ENCODE results near the gene OPTN. TPM values are rescaled to one million over a fixed set of nuclear protein-coding genes. Genes with fewer than 3 reads are reported as not detected.
"Not testable (repeated sequence)": the region's sequence is repeated elsewhere in the genome, so short reads cannot be mapped to it uniquely, and the experiment has no call there.

Gene OPTN
- polyA plus RNA-seq, 3 donors: 37.5 to 38.3 (median 38.1) TPM

GRCh38 chr10:13117841-13118783, 18.1 kb downstream of the OPTN start:
- no peak for DNase-seq (ENCODE audit: low read depth in 3 of 3, low spot score in 2 of 3)

DNA sequence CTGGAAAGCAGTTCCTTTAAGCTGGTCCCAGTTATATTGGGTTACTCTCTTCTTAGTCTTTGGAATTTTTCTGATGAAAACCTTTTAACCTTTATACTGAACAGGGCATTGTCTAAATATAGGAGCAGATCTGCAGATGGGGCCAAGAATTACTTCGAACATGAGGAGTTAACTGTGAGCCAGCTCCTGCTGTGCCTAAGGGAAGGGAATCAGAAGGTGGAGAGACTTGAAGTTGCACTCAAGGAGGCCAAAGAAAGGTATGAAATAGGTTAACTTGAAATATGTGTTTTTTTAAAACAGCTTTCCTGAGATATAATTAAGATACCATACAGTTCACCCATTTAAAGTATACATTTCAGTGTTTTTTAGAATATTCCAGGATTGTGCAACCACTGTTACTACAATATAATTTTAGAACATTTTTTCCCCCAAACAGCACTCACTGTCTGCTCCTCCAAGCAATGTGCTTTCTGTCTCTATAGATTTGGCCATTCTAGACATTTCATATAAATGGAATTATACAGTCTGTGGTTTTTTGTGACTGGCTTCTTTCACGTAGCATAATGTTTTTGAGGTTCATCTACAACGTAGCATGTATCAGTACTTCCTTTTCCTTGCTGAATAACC, 18.9 kb downstream of the OPTN start:
- DNase-seq (ENCODE audit: low read depth in 3 of 3, low spot score in 2 of 3): no peak

- no peak for DNase-seq (ENCODE audit: low read depth in 3 of 3, low spot score in 2 of 3)
Observed at GRCh38 chr10:13120786-13121499, 21.0 kb downstream of the OPTN start.

GRCh38 chr10:13121500-13121854, 21.5 kb downstream of the OPTN start:
- DNase-seq (ENCODE audit: low read depth in 3 of 3, low spot score in 2 of 3): no peak

- DNase-seq (ENCODE audit: low read depth in 3 of 3, low spot score in 2 of 3): no peak
Observed at GRCh38 chr10:13136651-13137050, 36.7 kb downstream of the OPTN start.

- no peak for DNase-seq (ENCODE audit: low read depth in 3 of 3, low spot score in 2 of 3)
Observed at GRCh38 chr10:13139150-13139549, 39.2 kb downstream of the OPTN start.

DNA sequence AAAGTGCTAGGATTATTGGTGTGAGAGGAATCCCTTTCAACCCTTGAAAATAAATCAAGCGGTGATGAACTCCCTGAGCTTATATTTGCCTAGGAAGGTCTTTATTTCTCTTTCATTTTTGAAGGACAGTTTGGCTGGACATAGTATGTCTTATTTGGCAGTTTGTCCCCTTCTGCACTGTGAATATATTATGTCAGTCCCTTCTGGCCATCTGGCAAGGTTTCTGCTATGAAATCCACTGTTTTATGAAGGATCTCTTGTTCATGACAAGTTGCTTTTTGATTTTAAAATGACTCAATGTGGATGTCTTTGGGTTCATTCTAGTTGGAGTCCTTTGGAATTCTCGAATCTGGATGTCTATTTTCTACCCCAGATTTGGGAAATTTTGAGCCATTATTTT, 39.7 kb downstream of the OPTN start:
- DNase-seq (ENCODE audit: low read depth in 3 of 3, low spot score in 2 of 3): no peak

DNA sequence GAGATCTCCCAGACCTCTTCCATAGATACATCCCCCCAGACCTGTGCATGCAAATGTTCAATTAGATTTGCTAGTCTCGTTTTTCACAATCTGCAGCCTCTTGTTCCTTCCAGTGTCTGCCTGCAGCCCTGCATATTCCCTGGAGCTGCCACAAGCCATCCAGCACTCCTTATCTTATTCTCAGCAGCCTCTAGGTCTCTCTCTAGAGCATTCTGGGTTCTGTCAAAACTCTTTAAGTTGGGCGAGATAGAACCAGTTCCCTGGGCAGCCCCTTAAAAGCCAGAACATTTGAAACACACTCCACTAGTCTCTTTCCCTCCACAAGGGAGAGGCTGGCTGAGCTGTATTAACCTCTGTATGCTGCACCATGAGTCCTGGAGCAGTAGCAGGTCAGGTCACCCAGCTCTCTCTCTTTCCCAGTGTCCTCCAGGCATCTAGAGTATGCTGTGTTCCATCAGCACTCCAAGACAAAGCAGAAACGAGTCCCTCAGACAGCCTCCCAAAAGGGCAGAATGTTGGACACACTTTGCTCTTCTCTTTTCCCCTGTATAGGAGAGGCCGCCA, 40.7 kb downstream of the OPTN start:
- DNase-seq (ENCODE audit: low read depth in 3 of 3, low spot score in 2 of 3): no peak

DNA sequence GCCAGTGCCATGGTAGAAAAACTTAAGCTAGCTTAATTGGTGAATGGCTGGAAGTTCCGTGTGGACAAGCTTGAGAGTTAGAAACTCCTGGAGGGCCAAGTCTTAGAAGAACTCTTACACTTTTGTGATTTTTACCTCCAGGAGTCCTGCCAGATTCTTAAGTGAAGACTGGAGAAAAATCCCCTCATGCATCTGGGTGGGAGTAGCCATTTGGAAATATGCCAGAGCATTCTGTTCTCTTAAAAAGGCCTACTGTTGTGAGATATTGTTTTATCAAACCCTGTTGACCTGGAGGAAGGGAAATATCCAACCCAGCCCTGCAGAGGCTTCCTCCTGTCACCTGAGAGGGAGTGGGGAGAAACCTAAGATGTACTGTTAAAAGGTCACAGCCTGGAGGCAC, 43.8 kb downstream of the OPTN start:
- no peak for DNase-seq (ENCODE audit: low read depth in 3 of 3, low spot score in 2 of 3)

GRCh38 chr10:13144814-13145213, 44.9 kb downstream of the OPTN start:
- no peak for DNase-seq (ENCODE audit: low read depth in 3 of 3, low spot score in 2 of 3)

DNA sequence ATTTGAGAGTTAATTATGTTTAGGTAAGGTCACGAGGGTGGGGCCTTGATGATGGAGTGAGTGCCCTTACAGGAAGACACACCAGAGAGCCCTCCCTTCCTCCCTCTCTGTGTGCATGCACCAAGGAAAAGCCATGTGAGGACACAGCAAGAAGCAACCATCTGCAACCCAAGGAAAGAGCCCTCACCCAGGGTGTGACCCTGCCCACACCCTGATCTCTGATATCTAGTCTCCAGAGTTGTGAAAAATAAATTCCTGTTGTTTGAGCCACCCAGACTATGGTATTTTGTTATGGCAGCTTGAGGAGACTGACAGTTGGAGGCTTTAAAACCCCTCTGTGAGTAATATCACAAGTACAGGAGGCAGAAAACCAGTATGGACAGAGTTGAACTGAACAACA, 46.4 kb downstream of the OPTN start:
- DNase-seq (ENCODE audit: low read depth in 3 of 3, low spot score in 2 of 3): no peak

- no peak for DNase-seq (ENCODE audit: low read depth in 3 of 3, low spot score in 2 of 3)
Observed at GRCh38 chr10:13147161-13147560, 47.2 kb downstream of the OPTN start.

DNA sequence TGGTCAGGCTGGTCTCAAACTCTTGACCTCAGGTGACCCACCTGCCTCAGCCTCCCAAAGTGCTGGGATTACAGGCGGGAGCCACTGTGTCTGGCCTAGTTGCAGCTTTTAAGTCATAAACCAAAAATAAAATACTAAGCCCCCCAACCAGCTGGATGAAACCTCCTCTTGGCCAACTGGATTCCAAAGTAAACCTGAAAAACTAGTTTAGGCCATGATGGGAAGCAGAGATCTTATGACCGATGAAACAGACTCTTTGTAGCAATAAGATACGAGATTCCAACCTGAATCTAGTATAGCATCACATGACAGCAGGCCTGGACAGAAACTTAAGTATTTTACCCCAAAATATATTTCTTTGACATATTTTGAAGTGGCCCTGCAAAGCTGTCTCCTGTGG, 52.3 kb downstream of the OPTN start:
- DNase-seq (ENCODE audit: low read depth in 3 of 3, low spot score in 2 of 3): no peak

GRCh38 chr10:13155860-13156259, 55.9 kb downstream of the OPTN start:
- DNase-seq (ENCODE audit: low read depth in 3 of 3, low spot score in 2 of 3): not testable (repeated sequence)

GRCh38 chr10:13158401-13158800, 58.4 kb downstream of the OPTN start:
- DNase-seq (ENCODE audit: low read depth in 3 of 3, low spot score in 2 of 3): no peak

DNA sequence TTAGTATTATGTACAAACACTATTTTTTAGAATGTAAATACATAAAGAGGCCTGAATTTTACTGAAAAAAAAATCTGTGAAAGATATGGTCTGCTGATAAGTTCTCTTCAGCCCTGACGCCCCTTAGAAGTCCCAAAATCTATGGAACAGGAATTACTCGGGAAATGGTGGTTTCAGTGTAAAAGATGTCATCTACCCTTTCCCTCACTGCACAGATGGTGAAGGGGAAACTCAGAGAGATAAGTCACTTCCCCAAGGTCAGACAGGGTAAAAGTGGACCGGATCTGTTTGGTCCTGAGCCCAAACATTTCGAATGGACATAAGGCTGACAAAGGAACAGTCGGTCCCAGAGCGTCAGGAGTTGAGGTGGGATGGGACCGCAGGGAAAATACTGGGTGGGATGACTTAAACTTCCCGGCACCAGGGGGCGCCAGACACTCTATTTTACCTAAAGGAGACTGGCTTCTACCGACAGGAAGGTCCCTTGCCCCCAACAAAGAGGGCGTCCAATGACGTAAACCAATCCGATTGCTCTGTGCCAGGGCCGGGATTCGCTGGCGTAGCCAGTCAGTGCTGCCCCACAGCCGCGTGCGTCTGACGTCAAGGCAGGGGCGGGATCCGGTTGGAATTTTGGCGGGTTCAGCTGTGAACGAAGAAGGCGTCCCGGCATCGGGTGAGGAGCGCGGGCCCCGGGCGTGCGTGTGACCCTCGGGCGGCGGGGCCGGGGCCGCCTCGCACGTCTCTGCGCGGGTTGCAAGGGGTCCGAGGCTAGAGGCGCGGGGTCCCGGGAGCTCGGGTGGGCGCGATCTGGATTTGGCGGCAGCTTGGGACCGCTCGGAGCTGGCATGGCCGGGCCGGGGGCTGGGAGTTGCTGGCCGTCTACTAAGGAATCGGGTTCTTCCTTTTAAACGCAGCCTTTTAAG, 61.2 kb downstream of the OPTN start, which contains the start of gene MCM10:
TSS of gene MCM10 (plus strand) at position 625 of the 923 bp plus-strand sequence. CDS start 2,645 bp downstream, outside the sequence.
- DNase-seq (ENCODE audit: low read depth in 3 of 3, low spot score in 2 of 3): peak; percentile 97 to 99 (median 98)

DNA sequence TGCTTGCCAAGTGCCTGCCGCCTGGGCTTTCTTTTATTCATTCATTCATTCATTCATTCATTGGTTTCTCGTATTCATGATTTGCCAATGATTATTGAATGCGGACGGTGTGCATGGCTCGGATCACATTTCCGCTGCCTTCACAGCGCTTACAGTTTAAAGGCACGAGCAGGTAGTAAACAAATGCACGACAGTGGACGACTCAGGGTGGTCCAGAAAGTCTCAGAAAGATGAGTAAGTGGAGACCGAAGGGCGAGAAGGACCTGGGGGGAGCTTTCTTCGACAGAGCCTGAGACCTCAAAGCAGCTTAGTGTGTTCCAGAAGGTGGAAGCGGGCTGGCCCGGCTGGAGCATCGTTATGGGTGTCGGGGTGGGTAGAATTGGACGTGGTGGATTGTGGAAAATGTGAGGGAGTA, 61.9 kb downstream of the OPTN start:
- no peak for DNase-seq (ENCODE audit: low read depth in 3 of 3, low spot score in 2 of 3)

DNA sequence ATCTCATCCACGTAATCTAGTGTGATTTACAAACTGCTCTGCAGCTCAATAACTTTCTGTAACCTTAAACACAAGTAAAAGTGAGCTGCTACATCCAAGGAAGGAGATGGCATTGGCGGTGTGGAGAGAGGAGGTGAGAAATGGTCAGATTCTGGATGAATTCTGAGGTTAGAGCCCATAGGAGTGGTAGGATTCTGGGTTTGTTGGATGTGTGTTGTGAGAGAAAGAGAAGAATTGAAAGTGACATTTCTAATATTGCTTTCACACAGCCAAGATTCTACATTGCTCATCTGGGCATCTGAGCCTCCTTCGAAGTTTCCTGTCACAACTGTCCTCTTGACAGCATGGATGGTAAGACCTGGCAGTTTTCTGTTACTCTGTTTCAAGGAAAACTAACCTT, 63.9 kb downstream of the OPTN start:
- no peak for DNase-seq (ENCODE audit: low read depth in 3 of 3, low spot score in 2 of 3)

DNA sequence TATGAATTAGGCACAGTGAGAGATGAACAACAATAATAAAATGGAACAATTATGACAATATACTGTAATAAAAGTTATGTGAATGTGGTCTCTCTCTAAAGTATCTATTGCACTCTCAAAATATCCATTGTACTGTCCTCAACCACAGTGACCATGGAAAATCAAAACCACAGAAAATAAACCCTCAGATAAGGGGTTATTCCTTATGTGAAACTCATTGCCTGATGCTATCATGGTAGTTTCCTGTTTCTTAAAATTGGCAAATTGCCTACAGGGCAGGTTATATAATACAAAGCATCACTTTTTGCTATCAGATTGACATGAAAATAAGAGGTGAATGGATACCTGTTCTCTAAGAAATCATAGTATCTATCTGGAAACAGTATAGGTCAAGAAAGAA, 65.2 kb downstream of the OPTN start:
- no peak for DNase-seq (ENCODE audit: low read depth in 3 of 3, low spot score in 2 of 3)

DNA sequence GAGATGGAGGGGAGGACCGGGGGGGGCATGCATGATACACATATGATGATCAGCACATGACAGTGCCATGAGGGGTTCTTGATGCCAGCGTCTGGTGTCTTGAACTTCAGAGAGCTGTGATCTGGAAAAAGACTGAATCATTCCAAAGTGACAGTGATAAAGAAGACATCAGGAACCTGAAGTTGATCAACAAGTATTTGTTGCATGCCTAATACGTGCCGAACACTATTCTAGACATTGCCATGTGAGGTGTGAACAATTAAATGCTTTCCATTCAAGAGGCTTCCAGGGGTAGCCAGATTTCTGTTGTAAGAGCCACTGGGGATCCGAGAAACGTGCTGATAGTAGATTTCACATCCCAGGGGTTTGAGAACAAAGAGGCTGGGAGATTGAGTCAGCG, 67.6 kb downstream of the OPTN start:
- no peak for DNase-seq (ENCODE audit: low read depth in 3 of 3, low spot score in 2 of 3)

Data from right renal cortex interstitium (tissue), 3 donors.